ENCODE results near the gene ELFN2.

DNA sequence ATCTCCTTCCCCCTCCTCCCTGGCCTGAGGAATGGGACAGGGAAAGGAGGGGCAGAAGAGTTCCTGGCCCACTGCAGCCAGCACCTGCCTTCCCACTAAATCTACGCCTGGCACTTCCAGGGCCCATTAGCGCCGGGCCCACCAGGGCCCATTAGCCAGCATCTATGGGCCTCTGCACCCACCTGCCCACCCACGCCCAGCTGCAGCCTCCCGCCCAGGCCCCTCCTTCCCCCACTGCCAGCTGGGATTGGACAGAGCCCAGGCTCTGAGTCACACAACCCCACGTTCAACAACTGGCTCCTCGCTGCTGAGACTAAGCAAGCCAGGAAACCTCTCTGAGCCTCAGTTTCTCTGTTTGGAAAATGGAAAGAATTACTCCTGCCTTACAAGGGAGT, 96.2 kb downstream of the ELFN2 start:
- TF ChIP-seq POLR2A (IDR thresholded peaks at IDR 0.05; ENCODE audit: low read depth, low read length) (no peak), POLR2AphosphoS5 (IDR thresholded peaks at IDR 0.05; ENCODE audit: low read depth, low read length) (no peak), TAF1 (IDR thresholded peaks at IDR 0.05; ENCODE audit: borderline replicate concordance, low read depth, low read length) (no peak)
